Measurements from ENCODE around the gene KIAA0232. TPM values are rescaled to one million over a fixed set of nuclear protein-coding genes. Genes with fewer than 3 reads are reported as not detected.
"Not testable (repeated sequence)": the region's sequence is repeated elsewhere in the genome, so short reads cannot be mapped to it uniquely, and the experiment has no call there.

Gene KIAA0232
- polyA plus RNA-seq, 1 donor (not counting 4 experiments of a cell fraction or from before 2014, with no cell fraction given): 10.0 TPM

DNA sequence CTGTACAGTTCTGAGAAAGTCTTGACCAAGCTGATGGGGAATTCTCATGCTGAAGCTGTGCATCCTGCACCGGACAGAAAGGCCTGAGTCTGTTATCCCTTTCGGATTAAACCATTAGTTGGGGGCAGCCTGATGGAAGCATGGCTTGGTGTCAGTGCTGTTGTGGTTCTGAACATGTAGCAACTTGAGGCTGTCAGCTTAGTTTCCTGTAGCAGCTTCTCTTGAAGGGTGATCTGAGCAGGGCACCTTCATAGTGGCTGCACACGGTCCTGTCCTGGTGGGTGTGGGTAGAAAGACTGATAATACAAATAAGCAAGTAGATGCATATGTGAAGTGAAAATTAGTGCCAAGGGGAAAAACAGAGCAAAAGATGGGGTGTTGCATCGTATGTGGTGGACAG, 11.7 kb downstream of the KIAA0232 start:
- dilution Hi-C loops (cut with MboI; ENCODE audit: extremely low pct_ligation_motif_present, low sequenced_read_pairs): no loop called here
- H3K9me1 ChIP-seq (ENCODE audit: control insufficient read depth, extremely low read depth, insufficient read depth, low read length): no peaks in the 10 kb centered on the region
- H4K20me1 ChIP-seq (ENCODE audit: control insufficient read depth, extremely low read depth, insufficient read depth, low read length): peaks cover 13% of the 10 kb centered on the region
- no peak overlapping the region for H3K27ac ChIP-seq (ENCODE audit: control insufficient read depth, insufficient read depth, low read length)
- no peaks in the 10 kb centered on the region for H3K9me3 ChIP-seq (ENCODE audit: control insufficient read depth, low read depth, low read length)
- H3K27me3 ChIP-seq (ENCODE audit: control insufficient read depth, extremely low read depth, insufficient read depth, low read length): no peaks in the 10 kb centered on the region
- no peak overlapping the region for H3K4me3 ChIP-seq (ENCODE audit: control insufficient read depth in 2 of 3, extremely low read depth in 1 of 3, insufficient read depth in 2 of 3, low read depth in 1 of 3, low read length in 3 of 3)
- no peak overlapping the region for H2AFZ ChIP-seq (ENCODE audit: control insufficient read depth, low read length)
- H3K4me2 ChIP-seq (ENCODE audit: control insufficient read depth, extremely low read depth, insufficient read depth, low read depth, low read length): peak overlapping the region; percentile 18
- TF ChIP-seq EZH2 (IDR thresholded peaks at IDR 0.05; ENCODE audit: low read length): no peak
- TF ChIP-seq, protein P1, sequence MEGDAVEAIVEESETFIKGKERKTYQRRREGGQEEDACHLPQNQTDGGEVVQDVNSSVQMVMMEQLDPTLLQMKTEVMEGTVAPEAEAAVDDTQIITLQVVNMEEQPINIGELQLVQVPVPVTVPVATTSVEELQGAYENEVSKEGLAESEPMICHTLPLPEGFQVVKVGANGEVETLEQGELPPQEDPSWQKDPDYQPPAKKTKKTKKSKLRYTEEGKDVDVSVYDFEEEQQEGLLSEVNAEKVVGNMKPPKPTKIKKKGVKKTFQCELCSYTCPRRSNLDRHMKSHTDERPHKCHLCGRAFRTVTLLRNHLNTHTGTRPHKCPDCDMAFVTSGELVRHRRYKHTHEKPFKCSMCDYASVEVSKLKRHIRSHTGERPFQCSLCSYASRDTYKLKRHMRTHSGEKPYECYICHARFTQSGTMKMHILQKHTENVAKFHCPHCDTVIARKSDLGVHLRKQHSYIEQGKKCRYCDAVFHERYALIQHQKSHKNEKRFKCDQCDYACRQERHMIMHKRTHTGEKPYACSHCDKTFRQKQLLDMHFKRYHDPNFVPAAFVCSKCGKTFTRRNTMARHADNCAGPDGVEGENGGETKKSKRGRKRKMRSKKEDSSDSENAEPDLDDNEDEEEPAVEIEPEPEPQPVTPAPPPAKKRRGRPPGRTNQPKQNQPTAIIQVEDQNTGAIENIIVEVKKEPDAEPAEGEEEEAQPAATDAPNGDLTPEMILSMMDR (optimal IDR thresholded peaks at IDR 0.05 in 1 of 3, IDR thresholded peaks at IDR 0.05 in 1 of 3, conservative IDR thresholded peaks at IDR 0.05 in 1 of 3; ENCODE audit: extremely low read depth in 1 of 3, insufficient read depth in 2 of 3, low read length in 3 of 3): no peak
- H3K79me2 ChIP-seq (ENCODE audit: control insufficient read depth, insufficient read depth, low read length): peaks cover 87% of the 10 kb centered on the region
- no peak overlapping the region for H3K9ac ChIP-seq (ENCODE audit: control insufficient read depth, extremely low read depth, insufficient read depth, low read length)
- DNase-seq (ENCODE audit: low read depth, low spot score) (no peak), FAIRE-seq (peak; percentile 67)
- H3K4me1 ChIP-seq (ENCODE audit: control insufficient read depth, extremely low read depth, insufficient read depth, low read length): peaks cover 12% of the 10 kb centered on the region
- peaks cover 0 to 5% of the 10 kb centered on the region in 2 experiments for H3K36me3 ChIP-seq (ENCODE audit: control insufficient read depth in 2 of 2, extremely low read depth in 1 of 2, insufficient read depth in 2 of 2, low read length in 2 of 2)

DNA sequence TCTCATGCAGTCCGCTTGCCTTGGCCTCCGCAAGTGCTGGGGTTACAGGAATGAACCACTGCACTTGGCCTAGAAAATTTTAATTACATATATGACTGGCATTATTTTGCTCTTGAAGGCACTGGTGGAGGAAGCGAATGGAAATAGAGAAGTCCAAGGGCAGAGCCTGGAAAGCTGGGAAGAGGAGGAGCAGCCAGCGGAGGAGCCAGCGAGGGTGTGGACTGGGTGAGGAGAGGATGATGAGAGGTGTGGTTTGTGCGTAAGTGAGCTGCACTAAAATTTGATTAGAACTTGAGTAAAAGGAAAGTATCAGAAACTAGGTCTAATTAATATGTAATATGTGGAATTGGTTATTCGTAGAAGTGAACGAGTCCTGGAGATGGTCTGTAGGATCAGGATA, 13.3 kb downstream of the KIAA0232 start:
- dilution Hi-C loops (cut with MboI; ENCODE audit: extremely low pct_ligation_motif_present, low sequenced_read_pairs): no loop called here
- Histone ChIP-seq H3K27me3 (ENCODE audit: control insufficient read depth, extremely low read depth, insufficient read depth, low read length) (no peaks in the 10 kb centered on the region), H3K79me2 (ENCODE audit: control insufficient read depth, insufficient read depth, low read length) (peaks cover 88% of the 10 kb centered on the region), H3K4me3 (ENCODE audit: control insufficient read depth in 2 of 3, extremely low read depth in 1 of 3, insufficient read depth in 2 of 3, low read depth in 1 of 3, low read length in 3 of 3) (no peak overlapping the region), H3K9ac (ENCODE audit: control insufficient read depth, extremely low read depth, insufficient read depth, low read length) (no peak overlapping the region), H3K9me3 (ENCODE audit: control insufficient read depth, low read depth, low read length) (no peaks in the 10 kb centered on the region), H2AFZ (ENCODE audit: control insufficient read depth, low read length) (no peak overlapping the region), H4K20me1 (ENCODE audit: control insufficient read depth, extremely low read depth, insufficient read depth, low read length) (peaks cover 13% of the 10 kb centered on the region), H3K36me3 (ENCODE audit: control insufficient read depth in 2 of 2, extremely low read depth in 1 of 2, insufficient read depth in 2 of 2, low read length in 2 of 2) (peaks cover 0 to 5% of the 10 kb centered on the region in 2 experiments), H3K4me2 (ENCODE audit: control insufficient read depth, extremely low read depth, insufficient read depth, low read depth, low read length) (no peak overlapping the region), H3K27ac (ENCODE audit: control insufficient read depth, insufficient read depth, low read length) (no peak overlapping the region), H3K4me1 (ENCODE audit: control insufficient read depth, extremely low read depth, insufficient read depth, low read length) (peaks cover 12% of the 10 kb centered on the region), H3K9me1 (ENCODE audit: control insufficient read depth, extremely low read depth, insufficient read depth, low read length) (no peaks in the 10 kb centered on the region)
- TF ChIP-seq, protein P1 (optimal IDR thresholded peaks at IDR 0.05 in 1 of 3, IDR thresholded peaks at IDR 0.05 in 1 of 3, conservative IDR thresholded peaks at IDR 0.05 in 1 of 3; ENCODE audit: extremely low read depth in 1 of 3, insufficient read depth in 2 of 3, low read length in 3 of 3): no peak
- no peak for TF ChIP-seq EZH2 (IDR thresholded peaks at IDR 0.05; ENCODE audit: low read length)
- FAIRE-seq (no peak), DNase-seq (ENCODE audit: low read depth, low spot score) (no peak)

DNA sequence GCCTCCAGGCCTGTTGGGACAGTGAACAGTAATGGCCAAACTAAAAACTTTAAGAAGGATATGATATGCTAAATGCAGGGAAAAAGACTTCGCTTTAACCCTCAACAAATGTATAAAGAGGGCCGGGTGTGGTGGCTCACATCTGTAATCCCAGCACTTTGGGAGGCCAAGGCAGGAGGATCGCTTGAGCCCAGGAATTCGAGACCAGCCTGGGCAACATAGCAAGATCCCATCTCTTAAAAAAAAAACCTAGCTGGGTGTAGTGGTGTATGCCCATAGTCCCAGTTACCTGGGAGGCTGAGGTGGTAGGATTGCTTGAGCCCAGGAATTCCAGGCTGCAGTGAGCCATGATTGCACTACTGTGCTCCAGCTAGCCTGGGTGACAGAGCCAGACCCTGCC, 14.8 kb downstream of the KIAA0232 start:
- H3K9me3 ChIP-seq (ENCODE audit: control insufficient read depth, low read depth, low read length); H3K9ac ChIP-seq (ENCODE audit: control insufficient read depth, extremely low read depth, insufficient read depth, low read length); H2AFZ ChIP-seq (ENCODE audit: control insufficient read depth, low read length); H3K9me1 ChIP-seq (ENCODE audit: control insufficient read depth, extremely low read depth, insufficient read depth, low read length); FAIRE-seq; H3K4me3 ChIP-seq (ENCODE audit: control insufficient read depth in 2 of 3, extremely low read depth in 1 of 3, insufficient read depth in 2 of 3, low read depth in 1 of 3, low read length in 3 of 3); H3K27ac ChIP-seq (ENCODE audit: control insufficient read depth, insufficient read depth, low read length); H3K27me3 ChIP-seq (ENCODE audit: control insufficient read depth, extremely low read depth, insufficient read depth, low read length); H3K36me3 ChIP-seq (ENCODE audit: control insufficient read depth in 2 of 2, extremely low read depth in 1 of 2, insufficient read depth in 2 of 2, low read length in 2 of 2); DNase-seq (ENCODE audit: low read depth, low spot score); dilution Hi-C loops (cut with MboI; ENCODE audit: extremely low pct_ligation_motif_present, low sequenced_read_pairs); H3K4me2 ChIP-seq (ENCODE audit: control insufficient read depth, extremely low read depth, insufficient read depth, low read depth, low read length): not testable (repeated sequence)
- peaks cover 90% of the 10 kb centered on the region for H3K79me2 ChIP-seq (ENCODE audit: control insufficient read depth, insufficient read depth, low read length)
- H4K20me1 ChIP-seq (ENCODE audit: control insufficient read depth, extremely low read depth, insufficient read depth, low read length): peaks cover 17% of the 10 kb centered on the region
- peaks cover 12% of the 10 kb centered on the region for H3K4me1 ChIP-seq (ENCODE audit: control insufficient read depth, extremely low read depth, insufficient read depth, low read length)

Data from keratinocyte (primary cell).